ENCODE data around the gene SNX30. TPM values are rescaled to one million over a fixed set of nuclear protein-coding genes. Genes with fewer than 3 reads are reported as not detected.

SNX30 gene
- total RNA-seq, 4 donors from 2014 or later: 6.2 to 18.2 (median 10.4) TPM

- no peaks in the 10 kb centered on the region for H3K4me1 ChIP-seq
- no peak for TF ChIP-seq POLR2AphosphoS5 (IDR thresholded peaks at IDR 0.05)
- TF ChIP-seq EP300 (IDR thresholded peaks at IDR 0.05): no peak
- TF ChIP-seq POLR2A (IDR thresholded peaks at IDR 0.05): no peak
- TF ChIP-seq, protein P1, sequence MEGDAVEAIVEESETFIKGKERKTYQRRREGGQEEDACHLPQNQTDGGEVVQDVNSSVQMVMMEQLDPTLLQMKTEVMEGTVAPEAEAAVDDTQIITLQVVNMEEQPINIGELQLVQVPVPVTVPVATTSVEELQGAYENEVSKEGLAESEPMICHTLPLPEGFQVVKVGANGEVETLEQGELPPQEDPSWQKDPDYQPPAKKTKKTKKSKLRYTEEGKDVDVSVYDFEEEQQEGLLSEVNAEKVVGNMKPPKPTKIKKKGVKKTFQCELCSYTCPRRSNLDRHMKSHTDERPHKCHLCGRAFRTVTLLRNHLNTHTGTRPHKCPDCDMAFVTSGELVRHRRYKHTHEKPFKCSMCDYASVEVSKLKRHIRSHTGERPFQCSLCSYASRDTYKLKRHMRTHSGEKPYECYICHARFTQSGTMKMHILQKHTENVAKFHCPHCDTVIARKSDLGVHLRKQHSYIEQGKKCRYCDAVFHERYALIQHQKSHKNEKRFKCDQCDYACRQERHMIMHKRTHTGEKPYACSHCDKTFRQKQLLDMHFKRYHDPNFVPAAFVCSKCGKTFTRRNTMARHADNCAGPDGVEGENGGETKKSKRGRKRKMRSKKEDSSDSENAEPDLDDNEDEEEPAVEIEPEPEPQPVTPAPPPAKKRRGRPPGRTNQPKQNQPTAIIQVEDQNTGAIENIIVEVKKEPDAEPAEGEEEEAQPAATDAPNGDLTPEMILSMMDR (IDR thresholded peaks at IDR 0.05): no peak
- no peaks in the 10 kb centered on the region for H3K9me3 ChIP-seq
- ATAC-seq: no peak
- H3K4me3 ChIP-seq: no peak overlapping the region
- H3K36me3 ChIP-seq: peaks cover 0 to 60% of the 10 kb centered on the region in 2 donors
- no peaks in the 10 kb centered on the region for H3K27me3 ChIP-seq
- no peak overlapping the region for H3K27ac ChIP-seq
- 69 to 83% methylated on average over 2 of the region's 2 CpGs for WGBS, 2 donors (ENCODE audit: low coverage in 1 of 2)
Measured at GRCh38 chr9:112878752-112879151, 128.2 kb downstream of the SNX30 start.

DNA sequence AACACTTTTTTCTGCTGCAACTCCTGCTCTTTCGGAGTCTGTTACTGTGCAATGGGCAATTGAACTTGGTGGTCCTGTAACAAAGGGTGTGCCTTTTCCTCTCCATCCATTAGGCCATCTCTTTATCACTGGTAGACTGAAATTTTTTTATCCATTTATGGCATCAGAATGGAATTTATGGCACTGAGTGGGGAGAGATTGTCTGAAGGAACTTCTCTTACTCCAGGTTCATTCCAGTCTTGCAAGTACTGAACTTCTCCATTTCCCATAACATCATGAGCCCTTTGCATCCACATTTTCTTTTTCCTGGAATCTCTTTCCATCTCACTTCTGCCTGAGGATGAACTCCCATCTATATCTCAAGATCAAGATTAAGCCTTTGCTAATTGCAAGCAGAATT lies 130.1 kb downstream of the SNX30 start:
- H3K4me1 ChIP-seq: no peaks in the 10 kb centered on the region
- H3K36me3 ChIP-seq: peaks cover 0 to 52% of the 10 kb centered on the region in 2 donors
- no peaks in the 10 kb centered on the region for H3K27me3 ChIP-seq
- no peaks in the 10 kb centered on the region for H3K9me3 ChIP-seq
- ATAC-seq: no peak
- H3K27ac ChIP-seq: no peak overlapping the region
- H3K4me3 ChIP-seq: no peak overlapping the region
- 100% methylated on average over 1 of the region's 1 CpG for WGBS, 2 donors (ENCODE audit: low coverage in 1 of 2)
- TF ChIP-seq POLR2AphosphoS5 (IDR thresholded peaks at IDR 0.05) (no peak), POLR2A (IDR thresholded peaks at IDR 0.05) (no peak), EP300 (IDR thresholded peaks at IDR 0.05) (no peak)
- TF ChIP-seq, protein P1 (IDR thresholded peaks at IDR 0.05): no peak

- no peaks in the 10 kb centered on the region for H3K27me3 ChIP-seq
- no peak overlapping the region for H3K4me3 ChIP-seq
- TF ChIP-seq, protein P1 (IDR thresholded peaks at IDR 0.05): no peak
- TF ChIP-seq EP300 (IDR thresholded peaks at IDR 0.05): no peak
- no peak for TF ChIP-seq POLR2A (IDR thresholded peaks at IDR 0.05)
- no peak for TF ChIP-seq POLR2AphosphoS5 (IDR thresholded peaks at IDR 0.05)
- H3K27ac ChIP-seq: no peak overlapping the region
- no peaks in the 10 kb centered on the region for H3K4me1 ChIP-seq
- peaks cover 0 to 45% of the 10 kb centered on the region in 2 donors for H3K36me3 ChIP-seq
- H3K9me3 ChIP-seq: no peaks in the 10 kb centered on the region
- 86 to 100% methylated on average over 1 to 3 of the region's 7 CpGs for WGBS, 2 donors (ENCODE audit: low coverage in 1 of 2)
- ATAC-seq: no peak
Measured at GRCh38 chr9:112881331-112881730, 130.8 kb downstream of the SNX30 start.

- WGBS, 2 donors (ENCODE audit: low coverage in 1 of 2): 21 to 51% methylated on average over 3 to 4 of the region's 6 CpGs
- H3K9me3 ChIP-seq: no peaks in the 10 kb centered on the region
- H3K4me3 ChIP-seq: no peak overlapping the region
- H3K27me3 ChIP-seq: peaks cover 3% of the 10 kb centered on the region
- no peaks in the 10 kb centered on the region for H3K4me1 ChIP-seq
- H3K36me3 ChIP-seq: peaks cover 0 to 20% of the 10 kb centered on the region in 2 donors
- no peak for ATAC-seq
- TF ChIP-seq, protein P1 (IDR thresholded peaks at IDR 0.05): no peak
- TF ChIP-seq POLR2A (IDR thresholded peaks at IDR 0.05) (no peak), POLR2AphosphoS5 (IDR thresholded peaks at IDR 0.05) (no peak), EP300 (IDR thresholded peaks at IDR 0.05) (no peak)
- H3K27ac ChIP-seq: no peak overlapping the region
Measured at GRCh38 chr9:112884101-112884500, 133.5 kb downstream of the SNX30 start.

DNA sequence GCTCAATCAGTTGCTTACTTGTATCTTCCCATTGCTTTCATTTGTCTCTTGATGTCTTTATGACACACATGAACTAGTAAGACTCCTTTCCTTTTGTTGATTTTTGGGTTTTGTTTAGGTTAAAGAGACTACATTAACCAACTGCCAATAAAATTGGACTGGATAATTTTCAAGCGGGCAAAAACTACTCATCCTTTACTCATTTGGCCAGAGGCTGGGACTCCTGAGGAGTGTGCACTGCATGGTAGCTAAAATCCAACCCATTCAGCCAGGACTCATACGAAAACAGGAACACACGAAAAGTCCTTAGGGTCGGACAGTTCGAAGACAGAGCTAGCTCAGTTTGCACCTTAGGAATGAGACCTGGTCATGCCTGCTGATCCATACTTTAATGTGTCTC lies 134.2 kb downstream of the SNX30 start:
- no peak for ATAC-seq
- no peaks in the 10 kb centered on the region for H3K9me3 ChIP-seq
- H3K4me1 ChIP-seq: no peaks in the 10 kb centered on the region
- 86 to 90% methylated on average over 3 to 4 of the region's 5 CpGs for WGBS, 2 donors (ENCODE audit: low coverage in 1 of 2)
- H3K36me3 ChIP-seq: peaks cover 0 to 14% of the 10 kb centered on the region in 2 donors
- no peak overlapping the region for H3K4me3 ChIP-seq
- no peak overlapping the region for H3K27ac ChIP-seq
- H3K27me3 ChIP-seq: peaks cover 10% of the 10 kb centered on the region
- TF ChIP-seq POLR2A (IDR thresholded peaks at IDR 0.05): no peak
- TF ChIP-seq, protein P1 (IDR thresholded peaks at IDR 0.05): no peak
- TF ChIP-seq POLR2AphosphoS5 (IDR thresholded peaks at IDR 0.05): no peak

All from gastroesophageal sphincter (tissue), 4 donors.